GM12878 (cell line): ENCODE measurements around the gene C1orf174.

Experiments used
- CHD1 ChIP-seq: IDR thresholded peaks from 2 replicates; pipeline ENCODE4 v1.6.1; 2012; ENCODE audit warnings: low read depth, low read length, improper control_type of control experiment
- FOXK2 ChIP-seq: fragments of 450-650 bp; IDR thresholded peaks from 2 replicates; pipeline ENCODE4 v1.6.1; 2017; ENCODE audit warnings: mild to moderate bottlenecking, moderate library complexity
- JUND ChIP-seq: IDR thresholded peaks from 2 replicates; pipeline ENCODE4 v1.6.1; 2012; ENCODE audit warnings: low read depth, mild to moderate bottlenecking, low read length, improper control_type of control experiment, moderate library complexity
- SPI1 ChIP-seq: IDR thresholded peaks from 2 replicates; pipeline ENCODE4 v1.6.1; 2011; ENCODE audit warnings: low read depth, mild to moderate bottlenecking, low read length, moderate library complexity, borderline replicate concordance; ENCODE audit not compliant: insufficient read depth
- SREBF2 ChIP-seq: IDR thresholded peaks from 2 replicates; pipeline ENCODE4 v1.6.1; 2012; ENCODE audit warnings: mild to moderate bottlenecking, low read length

GRCh38 chr1:3914911-3915310 is 14.8 kb upstream of the C1orf174 start:
- TF ChIP-seq JUND (no peak), SREBF2 (no peak), SPI1 (no peak), CHD1 (no peak), FOXK2 (no peak)
